Urothelium cell line (cell line): ENCODE data around the gene CST8.
"Not testable (repeated sequence)": the region's sequence is repeated elsewhere in the genome, so short reads cannot be mapped to it uniquely, and the experiment has no call there.

Experiments used
- DNase-seq: peaks from one replicate; pipeline ENCODE4 v3.0.0; 2011; ENCODE audit warnings: low spot score, mixed read lengths
- FAIRE-seq: peaks from 2 replicates; lab custom pipeline; 2011; peaks lifted over from hg19 to GRCh38; lab: Jason Lieb, UNC

The CST8 gene

GRCh38 chr20:23473293-23473692 is 17.6 kb upstream of the CST8 start:
- FAIRE-seq, DNase-seq: not testable (repeated sequence)

GRCh38 chr20:23475395-23475794 is 15.5 kb upstream of the CST8 start:
- FAIRE-seq (no peak), DNase-seq (no peak)

GRCh38 chr20:23476015-23476754 is 14.7 kb upstream of the CST8 start:
- peak; percentile 87 for FAIRE-seq
- no peak for DNase-seq

- no peak for FAIRE-seq
- DNase-seq = no peak
Measured at GRCh38 chr20:23477223-23477622, 13.7 kb upstream of the CST8 start.

GRCh38 chr20:23479043-23479442 is 11.9 kb upstream of the CST8 start:
- no peak for FAIRE-seq
- no peak for DNase-seq

GRCh38 chr20:23482138-23482537 is 8.8 kb upstream of the CST8 start:
- FAIRE-seq = no peak
- no peak for DNase-seq

GRCh38 chr20:23484081-23484480 is 6.8 kb upstream of the CST8 start:
- DNase-seq = no peak
- FAIRE-seq = no peak

GRCh38 chr20:23488470-23488869 is 2.4 kb upstream of the CST8 start:
- FAIRE-seq = no peak
- no peak for DNase-seq

- DNase-seq (no peak), FAIRE-seq (no peak)
Measured at GRCh38 chr20:23488996-23489395, 1.9 kb upstream of the CST8 start.

- FAIRE-seq (no peak), DNase-seq (no peak)
Measured at GRCh38 chr20:23492292-23492691, 1.4 kb downstream of the CST8 start.

GRCh38 chr20:23493172-23493772 is 2.4 kb downstream of the CST8 start:
- FAIRE-seq (no peak), DNase-seq (no peak)

- DNase-seq (no peak), FAIRE-seq (no peak)
Measured at GRCh38 chr20:23497536-23497935, 6.6 kb downstream of the CST8 start.

- no peak for FAIRE-seq
- no peak for DNase-seq
Measured at GRCh38 chr20:23501926-23502325, 11.0 kb downstream of the CST8 start.

- FAIRE-seq (no peak), DNase-seq (no peak)
Measured at GRCh38 chr20:23503649-23504048, 12.7 kb downstream of the CST8 start.

- FAIRE-seq (no peak), DNase-seq (no peak)
Measured at GRCh38 chr20:23507346-23507745, 16.4 kb downstream of the CST8 start.

- no peak for DNase-seq
- FAIRE-seq = no peak
Measured at GRCh38 chr20:23508449-23509229, 17.7 kb downstream of the CST8 start.

GRCh38 chr20:23509247-23509913 is 18.5 kb downstream of the CST8 start:
- no peak for FAIRE-seq

GRCh38 chr20:23510000-23510590 is 19.2 kb downstream of the CST8 start:
- FAIRE-seq (no peak), DNase-seq (no peak)

More at GRCh38 chr20:23509247-23509913, 18.5 kb downstream of the CST8 start:
- no peak for DNase-seq

GRCh38 chr20:23513164-23513563 is 22.2 kb downstream of the CST8 start:
- DNase-seq (no peak), FAIRE-seq (no peak)

- no peak for DNase-seq
- no peak for FAIRE-seq
Measured at GRCh38 chr20:23514848-23515247, 23.9 kb downstream of the CST8 start.
